ENCODE measurements around the gene TMEM179.

Gene TMEM179

GRCh38 chr14:104541905-104542465 lies 62.6 kb downstream of the TMEM179 start:
- no peak for DNase-seq
